Trophoblast cell (in vitro differentiated cells and primary cell): ENCODE results near the gene PTPRCAP.

ENCODE experiments used
- DNase-seq, 2 donors: peaks; one replicate each; pipeline ENCODE4 v3.0.0-alpha.2; 2016
- H2AFZ ChIP-seq: 2 replicates; pipeline ENCODE4 v1.6.1; 2013; ENCODE audit warnings: low read length, moderate library complexity, mild to moderate bottlenecking; ENCODE audit not compliant: insufficient read depth, poor library complexity
- H2AK5ac ChIP-seq: 2 replicates; pipeline ENCODE4 v1.6.1; 2013; ENCODE audit warnings: mild to moderate bottlenecking, low read length
- H2BK120ac ChIP-seq: 2 replicates; pipeline ENCODE4 v1.6.1; 2013; ENCODE audit warnings: low read length, mild to moderate bottlenecking, moderate library complexity; ENCODE audit not compliant: insufficient read depth, poor library complexity
- H2BK12ac ChIP-seq: 2 replicates; pipeline ENCODE4 v1.6.1; 2013; ENCODE audit warnings: mild to moderate bottlenecking, low read length, moderate library complexity
- H2BK5ac ChIP-seq: 2 replicates; pipeline ENCODE4 v1.6.1; 2013; ENCODE audit warnings: low read length, low read depth, moderate library complexity, mild to moderate bottlenecking; ENCODE audit not compliant: poor library complexity
- H3K14ac ChIP-seq: 2 replicates; pipeline ENCODE4 v1.6.1; 2013; ENCODE audit warnings: mild to moderate bottlenecking, low read length
- H3K18ac ChIP-seq: 2 replicates; pipeline ENCODE4 v1.6.1; 2013; ENCODE audit warnings: mild to moderate bottlenecking, low read length
- H3K23ac ChIP-seq: 2 replicates; pipeline ENCODE4 v1.6.1; 2013; ENCODE audit warnings: low read length
- H3K27ac ChIP-seq: 2 replicates; pipeline ENCODE4 v1.5.1; 2013; ENCODE audit warnings: low read depth, mild to moderate bottlenecking, inconsistent platforms, low read length, moderate library complexity
- H3K27me3 ChIP-seq: 2 replicates; pipeline ENCODE4 v1.6.1; 2013; ENCODE audit warnings: inconsistent platforms, mild to moderate bottlenecking, low read length, moderate library complexity; ENCODE audit not compliant: insufficient read depth
- H3K36me3 ChIP-seq, 2 experiments: 1 replicate in 1 of 2; 2 replicates in 1 of 2; pipeline ENCODE4 v1.6.1; 2013; ENCODE audit warnings: low read length in 2 of 2, mild to moderate bottlenecking in 2 of 2, moderate library complexity in 1 of 2; ENCODE audit not compliant: insufficient read depth in 2 of 2, control insufficient read depth in 1 of 2
- H3K4ac ChIP-seq: 2 replicates; pipeline ENCODE4 v1.6.1; 2013; ENCODE audit warnings: low read depth, mild to moderate bottlenecking, low read length, moderate library complexity
- H3K4me1 ChIP-seq, 2 experiments: 1 replicate in 1 of 2; 2 replicates in 1 of 2; pipeline ENCODE4 v1.6.1; 2013; ENCODE audit warnings: low read length in 2 of 2, mild to moderate bottlenecking in 2 of 2, moderate library complexity in 1 of 2; ENCODE audit not compliant: insufficient read depth in 2 of 2, control insufficient read depth in 1 of 2
- H3K4me2 ChIP-seq: 2 replicates; pipeline ENCODE4 v1.6.1; 2013; ENCODE audit warnings: inconsistent platforms, mild to moderate bottlenecking, low read length, moderate library complexity
- H3K4me3 ChIP-seq: 2 replicates; pipeline ENCODE4 v1.5.1; 2013; ENCODE audit warnings: mild to moderate bottlenecking, low read depth, low read length, inconsistent platforms
- H3K79me1 ChIP-seq: one replicate; pipeline ENCODE4 v1.6.1; 2013; ENCODE audit warnings: low read length
- H3K79me2 ChIP-seq: 2 replicates; pipeline ENCODE4 v1.6.1; 2013; ENCODE audit warnings: low read length, mild to moderate bottlenecking; ENCODE audit not compliant: control insufficient read depth, insufficient read depth, poor library complexity
- H3K9ac ChIP-seq: 2 replicates; pipeline ENCODE4 v1.6.1; 2013; ENCODE audit warnings: mild to moderate bottlenecking, low read length
- H3K9me3 ChIP-seq: 2 replicates; pipeline ENCODE4 v1.6.1; 2013; ENCODE audit warnings: low read depth, mild to moderate bottlenecking, control low read depth, inconsistent platforms, low read length; ENCODE audit not compliant: insufficient read depth
- H4K12ac ChIP-seq: 2 replicates; pipeline ENCODE4 v1.6.1; 2013; ENCODE audit warnings: low read depth, mild to moderate bottlenecking, low read length, moderate library complexity
- H4K8ac ChIP-seq: 2 replicates; pipeline ENCODE4 v1.6.1; 2013; ENCODE audit warnings: low read depth, mild to moderate bottlenecking, low read length, moderate library complexity
- H4K91ac ChIP-seq: one replicate; pipeline ENCODE4 v1.6.1; 2013; ENCODE audit warnings: low read depth, mild to moderate bottlenecking, low read length, moderate library complexity
- WGBS: extraction: QIAGEN DNeasy Blood & Tissue Kit; methylation state at CpG from one replicate; pipeline ENCODE4 v1.1.7; 2013; ENCODE audit warnings: missing lambda C conversion rate; ENCODE audit not compliant: insufficient read length, insufficient coverage; ENCODE audit errors: extremely low coverage; 5-methylcytosine and 5-hydroxymethylcytosine counted together

Gene PTPRCAP

GRCh38 chr11:67448220-67448609, 10.7 kb upstream of the PTPRCAP start:
- no peak overlapping the region for H4K12ac ChIP-seq
- no peak overlapping the region for H2BK120ac ChIP-seq
- no peak overlapping the region for H2BK5ac ChIP-seq
- no peaks in the 10 kb centered on the region for H3K4me1 ChIP-seq
- peaks cover 5% of the 10 kb centered on the region for H3K79me1 ChIP-seq
- no peaks in the 10 kb centered on the region for H3K79me2 ChIP-seq
- no peak for DNase-seq
- no peak overlapping the region for H3K4ac ChIP-seq
- no peak overlapping the region for H3K4me3 ChIP-seq
- no peaks in the 10 kb centered on the region for H3K36me3 ChIP-seq
- no peak overlapping the region for H3K27ac ChIP-seq
- no peak overlapping the region for H2AK5ac ChIP-seq
- H3K23ac ChIP-seq: no peak overlapping the region
- WGBS: no CpG with 5 or more reads among the region's 7 CpGs
- H3K14ac ChIP-seq: no peak overlapping the region
- no peak overlapping the region for H3K18ac ChIP-seq
- H2AFZ ChIP-seq: no peak overlapping the region
- H4K91ac ChIP-seq: no peak overlapping the region
- no peaks in the 10 kb centered on the region for H3K27me3 ChIP-seq
- no peak overlapping the region for H2BK12ac ChIP-seq
- no peak overlapping the region for H3K9ac ChIP-seq
- H4K8ac ChIP-seq: no peak overlapping the region
- H3K9me3 ChIP-seq: peaks cover 4% of the 10 kb centered on the region
- H3K4me2 ChIP-seq: no peak overlapping the region

GRCh38 chr11:67445515-67445914, 8.0 kb upstream of the PTPRCAP start:
- H3K4ac ChIP-seq: no peak overlapping the region
- no peak overlapping the region for H2BK12ac ChIP-seq
- H2BK120ac ChIP-seq: no peak overlapping the region
- H2AK5ac ChIP-seq: no peak overlapping the region
- no peak overlapping the region for H2BK5ac ChIP-seq
- peak overlapping the region; percentile 9 for H4K91ac ChIP-seq
- DNase-seq: no peak
- no CpG with 5 or more reads among the region's 5 CpGs for WGBS
- H3K18ac ChIP-seq: no peak overlapping the region
- no peaks in the 10 kb centered on the region for H3K27me3 ChIP-seq
- no peak overlapping the region for H4K8ac ChIP-seq
- peaks cover 15 to 19% of the 10 kb centered on the region in 2 experiments for H3K36me3 ChIP-seq
- no peak overlapping the region for H3K4me3 ChIP-seq
- peaks cover 4 to 8% of the 10 kb centered on the region in 2 experiments for H3K4me1 ChIP-seq
- H3K79me1 ChIP-seq: peaks cover 10% of the 10 kb centered on the region
- H4K12ac ChIP-seq: no peak overlapping the region
- H3K9ac ChIP-seq: no peak overlapping the region
- H3K4me2 ChIP-seq: no peak overlapping the region
- no peak overlapping the region for H2AFZ ChIP-seq
- no peak overlapping the region for H3K23ac ChIP-seq
- H3K9me3 ChIP-seq: no peaks in the 10 kb centered on the region
- H3K79me2 ChIP-seq: peaks cover 7% of the 10 kb centered on the region
- no peak overlapping the region for H3K14ac ChIP-seq
- H3K27ac ChIP-seq: no peak overlapping the region

- H2BK5ac ChIP-seq: peak overlapping the region; percentile 59
- H4K8ac ChIP-seq: peak overlapping the region; percentile 89
- peak overlapping the region; percentile 65 for H3K4me2 ChIP-seq
- H3K9ac ChIP-seq: peak overlapping the region; percentile 98
- peak overlapping the region; percentile 86 for H2BK120ac ChIP-seq
- no peak overlapping the region for H2AFZ ChIP-seq
- H3K9me3 ChIP-seq: no peaks in the 10 kb centered on the region
- no peak overlapping the region for H3K23ac ChIP-seq
- H3K79me1 ChIP-seq: peaks cover 10% of the 10 kb centered on the region
- H4K91ac ChIP-seq: peak overlapping the region; percentile 91
- DNase-seq: peak in 1 of 2 donors; percentile 36
- H3K36me3 ChIP-seq: peaks cover 37 to 42% of the 10 kb centered on the region in 2 experiments
- H3K27ac ChIP-seq: peak overlapping the region; percentile 53
- H2BK12ac ChIP-seq: peak overlapping the region; percentile 37
- peak overlapping the region; percentile 88 for H3K18ac ChIP-seq
- peak overlapping the region; percentile 97 for H2AK5ac ChIP-seq
- peak overlapping the region; percentile 79 for H4K12ac ChIP-seq
- H3K79me2 ChIP-seq: peaks cover 7% of the 10 kb centered on the region
- H3K4me3 ChIP-seq: peak overlapping the region; percentile 93
- H3K4me1 ChIP-seq: peaks cover 5 to 9% of the 10 kb centered on the region in 2 experiments
- H3K4ac ChIP-seq: peak overlapping the region; percentile 92
- H3K14ac ChIP-seq: peak overlapping the region; percentile 95
- whole genome bisulfite sequencing: no CpG with 5 or more reads among the region's 45 CpGs
- no peaks in the 10 kb centered on the region for H3K27me3 ChIP-seq
Measured at GRCh38 chr11:67442504-67443404, 5.3 kb upstream of the PTPRCAP start.

GRCh38 chr11:67441731-67442351, 4.4 kb upstream of the PTPRCAP start:
- H2BK5ac ChIP-seq: no peak overlapping the region
- H3K4ac ChIP-seq: no peak overlapping the region
- H4K12ac ChIP-seq: no peak overlapping the region
- no peaks in the 10 kb centered on the region for H3K27me3 ChIP-seq
- no peak overlapping the region for H2BK120ac ChIP-seq
- no peak overlapping the region for H4K91ac ChIP-seq
- no peak overlapping the region for H4K8ac ChIP-seq
- H3K18ac ChIP-seq: no peak overlapping the region
- H3K27ac ChIP-seq: no peak overlapping the region
- no peak for DNase-seq
- peaks cover 11 to 16% of the 10 kb centered on the region in 2 experiments for H3K4me1 ChIP-seq
- peaks cover 12% of the 10 kb centered on the region for H3K79me1 ChIP-seq
- no peak overlapping the region for H3K23ac ChIP-seq
- no peak overlapping the region for H2AK5ac ChIP-seq
- H3K9ac ChIP-seq: no peak overlapping the region
- no peak overlapping the region for H3K4me3 ChIP-seq
- peaks cover 7% of the 10 kb centered on the region for H3K79me2 ChIP-seq
- no CpG with 5 or more reads among the region's 28 CpGs for WGBS
- H2AFZ ChIP-seq: no peak overlapping the region
- H2BK12ac ChIP-seq: no peak overlapping the region
- H3K14ac ChIP-seq: no peak overlapping the region
- peaks cover 41 to 47% of the 10 kb centered on the region in 2 experiments for H3K36me3 ChIP-seq
- peak overlapping the region; percentile 65 for H3K4me2 ChIP-seq
- no peaks in the 10 kb centered on the region for H3K9me3 ChIP-seq
